PC-9 (cell line): Measurements from ENCODE around the gene PSEN1. TPM values are rescaled to one million over a fixed set of nuclear protein-coding genes. Genes with fewer than 3 reads are reported as not detected.

Experiments used
- BruUV-seq: library from RNA; stranded (reverse); fragments of 400-500 nt; replicated peaks from 2 replicates; lab custom pipeline; 2021; lab: Mats Ljungman, UMichigan
- CTCF ChIA-PET: fragments of 300-600 bp; sonication (Branson Sonifier 250); formaldehyde crosslinking; loops from one replicate; lab custom pipeline; 2022; ENCODE audit warnings: antibody characterized with exemption; lab: Charles Lee
- POLR2A ChIA-PET: fragments of 300-600 bp; sonication (Branson Sonifier 250); formaldehyde crosslinking; loops from one replicate; lab custom pipeline; 2022; ENCODE audit warnings: antibody characterized with exemption; ENCODE audit not compliant: unreplicated experiment; lab: Charles Lee
- DNase-seq, 2 experiments: peaks; one replicate each; pipeline versions ENCODE4 v3.0.0 to v3.0.0-alpha.2; 2015 to 2022; ENCODE audit warnings: mixed read lengths in 1 of 2
- H2AFZ ChIP-seq: fragments of 200-600 bp; sonication (generic); 2 replicates; pipeline ENCODE4 v1.8.1; 2017; ENCODE audit warnings: antibody characterized with exemption
- H3F3A ChIP-seq: fragments of 200-600 bp; sonication (generic); 2 replicates; pipeline ENCODE4 v1.8.1; 2017; ENCODE audit warnings: antibody characterized with exemption, mild to moderate bottlenecking, low read depth; ENCODE audit not compliant: insufficient read depth
- H3K27ac ChIP-seq: fragments of 200-600 bp; sonication (generic); 2 replicates; pipeline ENCODE4 v1.6.1; 2016; ENCODE audit warnings: mixed run types
- H3K27me3 ChIP-seq: fragments of 200-600 bp; sonication (generic); 2 replicates; pipeline ENCODE4 v1.6.1; 2016; ENCODE audit warnings: low read depth, mixed run types; ENCODE audit not compliant: insufficient read depth
- H3K36me3 ChIP-seq: fragments of 200-600 bp; sonication (generic); 2 replicates; pipeline ENCODE4 v1.6.1; 2016; ENCODE audit warnings: low read depth, mixed run types
- H3K4me1 ChIP-seq: fragments of 200-600 bp; sonication (generic); replicated peaks from 2 replicates; pipeline ENCODE4 v1.6.1; 2016; ENCODE audit warnings: mixed run types; ENCODE audit not compliant: insufficient read depth
- H3K4me2 ChIP-seq: fragments of 200-600 bp; sonication (generic); 2 replicates; pipeline ENCODE4 v1.6.1; 2017; ENCODE audit warnings: mixed run types
- H3K4me3 ChIP-seq: fragments of 200-600 bp; sonication (generic); 2 replicates; pipeline ENCODE4 v1.6.1; 2016; ENCODE audit warnings: mixed run types
- H3K79me2 ChIP-seq: fragments of 200-600 bp; sonication (generic); 2 replicates; pipeline ENCODE4 v1.6.1; 2017; ENCODE audit warnings: low read depth, mixed run types
- H3K9me2 ChIP-seq: fragments of 200-600 bp; sonication (generic); 2 replicates; pipeline ENCODE4 v1.8.1; 2017; ENCODE audit warnings: mild to moderate bottlenecking; ENCODE audit not compliant: insufficient read depth
- H3K9me3 ChIP-seq: fragments of 200-600 bp; sonication (generic); 2 replicates; pipeline ENCODE4 v1.8.1; 2016; ENCODE audit warnings: low read depth; ENCODE audit not compliant: insufficient read depth
- H4K20me1 ChIP-seq: fragments of 200-600 bp; sonication (generic); 2 replicates; pipeline ENCODE4 v1.8.1; 2017; ENCODE audit not compliant: insufficient read depth
- CTCF ChIP-seq: fragments of 200-600 bp; sonication (generic); conservative IDR thresholded peaks from 2 replicates; pipeline ENCODE4 v1.6.1; 2017; ENCODE audit warnings: mixed run types, antibody characterized with exemption, mild to moderate bottlenecking, moderate library complexity
- EZH2 ChIP-seq: fragments of 200-600 bp; sonication (generic); IDR thresholded peaks from 2 replicates; pipeline ENCODE4 v1.8.0; 2017; ENCODE audit warnings: antibody characterized with exemption, low read depth
- intact Hi-C: fragments of 100-400 bp; cut with micrococcal nuclease; formaldehyde crosslinking; loops from one replicate; pipeline ENCODE4 v1.10.0; 2022; ENCODE audit not compliant: unreplicated experiment
- total RNA-seq: library from RNA; stranded (reverse); gene quantifications from 2 replicates; pipeline ENCODE4 v1.2.3, GENCODE V29; 2021

The PSEN1 gene
- total RNA-seq, 1 experiment from 2014 or later: 44.0 TPM

GRCh38 chr14:73221945-73222344, 85.6 kb downstream of the PSEN1 start:
- Histone ChIP-seq H4K20me1 (no peaks in the 10 kb centered on the region), H3K36me3 (no peaks in the 10 kb centered on the region), H3K27ac (no peak overlapping the region), H3K79me2 (no peaks in the 10 kb centered on the region), H2AFZ (no peak overlapping the region), H3K27me3 (no peaks in the 10 kb centered on the region), H3K9me2 (no peaks in the 10 kb centered on the region), H3K4me2 (no peak overlapping the region), H3K4me3 (no peak overlapping the region), H3K9me3 (no peaks in the 10 kb centered on the region), H3K4me1 (no peaks in the 10 kb centered on the region), H3F3A (no peaks in the 10 kb centered on the region)
- ChIA-PET CTCF (no interaction called here), POLR2A (no interaction called here)
- BruUV-seq: no TSS peak
- TF ChIP-seq CTCF (no peak), EZH2 (no peak)
- no peak for DNase-seq
- intact Hi-C loops: no loop called here

GRCh38 chr14:73223049-73223448, 86.7 kb downstream of the PSEN1 start:
- no peak overlapping the region for H3K4me3 ChIP-seq
- no peaks in the 10 kb centered on the region for H3K27me3 ChIP-seq
- no TSS peak for BruUV-seq
- no peak overlapping the region for H2AFZ ChIP-seq
- intact Hi-C loops: no loop called here
- H3K4me1 ChIP-seq: peaks cover 6% of the 10 kb centered on the region; the same call in 1 of the 2 replicates
- TF ChIP-seq EZH2: no peak
- TF ChIP-seq CTCF: no peak
- POLR2A ChIA-PET: interaction anchor here (0.5 to 0.7 kb wide), 3 partner anchors 8 to 232 kb away, joined by 3 to 8 read pairs (median 4); no protein-coding TSS in a partner anchor
- no peaks in the 10 kb centered on the region for H3K9me3 ChIP-seq
- no peaks in the 10 kb centered on the region for H3K9me2 ChIP-seq
- H3K79me2 ChIP-seq: no peaks in the 10 kb centered on the region
- H4K20me1 ChIP-seq: no peaks in the 10 kb centered on the region
- H3K27ac ChIP-seq: no peak overlapping the region
- H3K36me3 ChIP-seq: no peaks in the 10 kb centered on the region
- DNase-seq: no peak
- H3F3A ChIP-seq: no peaks in the 10 kb centered on the region; the same call in 1 of the 2 replicates
- CTCF ChIA-PET: interaction anchor here (0.7 kb wide), 1 partner anchor 107 kb away, joined by 4 read pairs; no protein-coding TSS in a partner anchor
- no peak overlapping the region for H3K4me2 ChIP-seq

GRCh38 chr14:73225496-73225895, 89.2 kb downstream of the PSEN1 start:
- peaks cover 11% of the 10 kb centered on the region; the same call in 1 of the 2 replicates for H3F3A ChIP-seq
- H3K4me3 ChIP-seq: no peak overlapping the region
- no peaks in the 10 kb centered on the region for H3K9me3 ChIP-seq
- no peaks in the 10 kb centered on the region for H3K9me2 ChIP-seq
- intact Hi-C loops: no loop called here
- no peak overlapping the region for H2AFZ ChIP-seq
- H3K27ac ChIP-seq: no peak overlapping the region
- no peaks in the 10 kb centered on the region for H4K20me1 ChIP-seq
- H3K4me1 ChIP-seq: peaks cover 19% of the 10 kb centered on the region
- POLR2A ChIA-PET: no interaction called here
- TF ChIP-seq CTCF: no peak
- TF ChIP-seq EZH2: no peak
- no peak for DNase-seq
- no TSS peak for BruUV-seq
- H3K27me3 ChIP-seq: no peaks in the 10 kb centered on the region
- CTCF ChIA-PET: no interaction called here
- H3K4me2 ChIP-seq: no peak overlapping the region
- no peaks in the 10 kb centered on the region for H3K36me3 ChIP-seq
- H3K79me2 ChIP-seq: no peaks in the 10 kb centered on the region
